Activated naive CD8-positive, alpha-beta T cell treated with anti-CD3 and anti-CD28 coated beads, Interleukin-2, amount 50 U/mL, for 24 hours (primary cell): Measurements from ENCODE around the gene SDF2.
A peak's percentile ranks its signal among the peaks of the same experiment; 100 is the strongest.

Source experiments
- ATAC-seq: fragments of 150-1000 bp; cut with Tn5 transposase; one replicate; pipeline ENCODE4 v1.10.0; 2021
- DNase-seq: peaks from one replicate; pipeline ENCODE4 v3.0.0; 2021
- H3K27ac Mint-ChIP-seq: one replicate; pipeline ENCODE4 v1.8.0; 2021; ENCODE audit warnings: mild to moderate bottlenecking, mixed read lengths
- H3K27me3 Mint-ChIP-seq: one replicate; pipeline ENCODE4 v1.8.0; 2021; ENCODE audit warnings: mixed read lengths
- H3K36me3 Mint-ChIP-seq: one replicate; pipeline ENCODE4 v1.8.0; 2021; ENCODE audit warnings: low read depth, mixed read lengths
- H3K4me1 Mint-ChIP-seq: one replicate; pipeline ENCODE4 v1.8.0; 2021; ENCODE audit warnings: mixed read lengths
- H3K4me3 Mint-ChIP-seq: one replicate; pipeline ENCODE4 v1.8.0; 2021; ENCODE audit warnings: mild to moderate bottlenecking, moderate library complexity, mixed read lengths
- H3K9me3 Mint-ChIP-seq: one replicate; pipeline ENCODE4 v1.8.0; 2021; ENCODE audit warnings: mixed read lengths

The SDF2 gene, protein sequence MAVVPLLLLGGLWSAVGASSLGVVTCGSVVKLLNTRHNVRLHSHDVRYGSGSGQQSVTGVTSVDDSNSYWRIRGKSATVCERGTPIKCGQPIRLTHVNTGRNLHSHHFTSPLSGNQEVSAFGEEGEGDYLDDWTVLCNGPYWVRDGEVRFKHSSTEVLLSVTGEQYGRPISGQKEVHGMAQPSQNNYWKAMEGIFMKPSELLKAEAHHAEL

GRCh38 chr17:28661635-28662526, at the start of gene SDF2, which contains the start of gene SUPT6H:
SDF2 (minus strand) TSS chr17:28661906; CDS start chr17:28661876, 30 bp downstream.
SUPT6H (plus strand) TSS chr17:28662205; CDS start chr17:28673402, 11,197 bp downstream.
- DNase-seq = peak; percentile 98
- no peaks in the 10 kb centered on the region for H3K27me3 Mint-ChIP-seq
- peaks cover 45% of the 10 kb centered on the region for H3K36me3 Mint-ChIP-seq
- ATAC-seq = peak; percentile 90
- peak within 1 kb of the TSS; percentile 98 for H3K27ac Mint-ChIP-seq
- no peaks in the 10 kb centered on the region for H3K9me3 Mint-ChIP-seq
- peaks cover 47% of the 10 kb centered on the region for H3K4me1 Mint-ChIP-seq
- peak within 1 kb of the TSS; percentile 97 for H3K4me3 Mint-ChIP-seq

DNA sequence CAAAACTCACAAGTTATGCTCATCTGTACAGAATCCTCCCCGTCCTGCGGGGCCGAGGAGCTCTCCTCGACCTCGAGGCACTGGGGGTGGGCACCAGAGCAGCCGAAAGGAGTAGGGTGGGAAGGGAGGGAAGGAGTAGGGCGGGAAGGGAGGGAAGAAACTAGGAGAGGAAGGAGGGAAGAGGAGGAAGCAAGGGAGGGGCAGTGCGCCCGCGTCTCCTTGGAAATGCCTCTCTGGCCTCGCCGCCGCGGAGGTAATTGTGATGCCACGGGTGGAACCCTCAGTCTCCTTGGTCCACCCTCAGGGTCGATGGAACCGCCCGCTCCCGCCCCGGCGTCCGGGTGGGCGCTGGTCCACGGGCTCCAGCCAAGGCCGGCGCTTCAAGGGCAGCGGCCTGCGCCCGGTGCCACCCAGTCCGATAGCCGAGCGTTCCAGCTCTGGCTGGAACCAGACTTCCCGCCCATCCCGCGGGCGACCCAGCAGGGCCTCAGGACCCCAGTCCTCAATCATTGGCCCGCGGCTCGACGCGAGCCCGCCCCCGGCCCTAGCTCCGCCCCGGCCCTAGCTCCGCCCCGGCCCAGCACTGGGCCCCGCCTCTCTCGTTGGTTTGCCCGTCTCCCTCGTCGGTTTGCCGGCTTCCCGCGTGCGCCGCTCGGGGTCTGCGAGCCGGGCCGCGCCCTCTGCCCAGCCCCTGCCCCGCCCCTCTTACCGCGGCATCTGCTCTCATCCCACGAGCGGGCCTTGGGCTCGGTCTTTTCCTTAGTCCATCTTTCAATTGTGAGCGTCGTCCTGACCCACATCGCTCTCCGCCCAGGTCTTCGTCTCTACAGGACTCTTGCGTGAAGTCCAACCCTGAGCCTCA, 49.4 kb upstream of the SDF2 start:
- DNase-seq (peak; percentile 95), ATAC-seq (peak; percentile 87)
- H3K36me3 Mint-ChIP-seq = peaks cover 3% of the 10 kb centered on the region
- peak overlapping the region; percentile 83 for H3K4me3 Mint-ChIP-seq
- H3K4me1 Mint-ChIP-seq = peaks cover 17% of the 10 kb centered on the region
- no peaks in the 10 kb centered on the region for H3K9me3 Mint-ChIP-seq
- peaks cover 13% of the 10 kb centered on the region for H3K27me3 Mint-ChIP-seq
- peak overlapping the region; percentile 89 for H3K27ac Mint-ChIP-seq

GRCh38 chr17:28707339-28707720, 45.6 kb upstream of the SDF2 start:
- H3K27me3 Mint-ChIP-seq = no peaks in the 10 kb centered on the region
- H3K9me3 Mint-ChIP-seq = no peaks in the 10 kb centered on the region
- no peak overlapping the region for H3K4me3 Mint-ChIP-seq
- peaks cover 14% of the 10 kb centered on the region for H3K4me1 Mint-ChIP-seq
- H3K27ac Mint-ChIP-seq = peak overlapping the region; percentile 7
- ATAC-seq (no peak), DNase-seq (no peak)
- peaks cover 12% of the 10 kb centered on the region for H3K36me3 Mint-ChIP-seq

- Mint-ChIP-seq H3K36me3 (peaks cover 15% of the 10 kb centered on the region), H3K27me3 (no peaks in the 10 kb centered on the region), H3K4me1 (peaks cover 8% of the 10 kb centered on the region), H3K4me3 (no peak overlapping the region), H3K27ac (no peak overlapping the region), H3K9me3 (no peaks in the 10 kb centered on the region)
- ATAC-seq (no peak), DNase-seq (no peak)
These were observed 45.0 kb upstream of the SDF2 start for GRCh38 chr17:28706471-28707338.

DNA sequence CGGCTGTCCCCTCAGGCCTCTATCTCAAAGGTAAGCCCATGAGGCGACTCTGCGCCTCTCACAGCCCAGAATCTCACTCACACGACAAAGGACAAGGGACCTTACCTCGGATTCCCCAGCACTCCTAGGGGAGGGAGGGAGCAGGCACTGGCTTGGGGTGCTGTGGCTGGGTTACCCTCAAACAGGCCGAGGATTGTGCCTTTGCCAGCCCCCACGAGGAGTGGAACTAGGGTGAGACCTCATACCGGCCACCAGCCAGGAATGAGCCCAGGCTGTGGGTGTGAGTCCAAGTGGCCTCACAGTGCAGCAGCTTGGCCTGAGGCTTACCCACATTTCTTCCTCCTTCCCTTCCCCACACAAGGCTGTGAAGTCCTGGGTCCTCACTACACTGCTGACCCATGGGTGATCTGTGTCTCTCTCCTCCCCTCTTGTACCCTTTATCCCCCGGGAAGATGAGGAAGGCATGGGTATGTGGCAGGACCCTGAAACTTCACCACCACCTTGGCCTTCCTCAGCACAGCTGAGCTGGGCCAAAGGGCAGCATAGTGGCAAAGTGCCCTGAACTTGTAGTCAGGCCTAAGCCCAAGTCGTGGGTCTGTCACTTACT, 44.1 kb upstream of the SDF2 start:
- Mint-ChIP-seq H3K4me3 (no peak overlapping the region), H3K36me3 (peaks cover 22% of the 10 kb centered on the region), H3K9me3 (no peaks in the 10 kb centered on the region), H3K27ac (no peak overlapping the region), H3K27me3 (no peaks in the 10 kb centered on the region), H3K4me1 (peaks cover 3% of the 10 kb centered on the region)
- ATAC-seq = no peak
- DNase-seq = no peak

DNA sequence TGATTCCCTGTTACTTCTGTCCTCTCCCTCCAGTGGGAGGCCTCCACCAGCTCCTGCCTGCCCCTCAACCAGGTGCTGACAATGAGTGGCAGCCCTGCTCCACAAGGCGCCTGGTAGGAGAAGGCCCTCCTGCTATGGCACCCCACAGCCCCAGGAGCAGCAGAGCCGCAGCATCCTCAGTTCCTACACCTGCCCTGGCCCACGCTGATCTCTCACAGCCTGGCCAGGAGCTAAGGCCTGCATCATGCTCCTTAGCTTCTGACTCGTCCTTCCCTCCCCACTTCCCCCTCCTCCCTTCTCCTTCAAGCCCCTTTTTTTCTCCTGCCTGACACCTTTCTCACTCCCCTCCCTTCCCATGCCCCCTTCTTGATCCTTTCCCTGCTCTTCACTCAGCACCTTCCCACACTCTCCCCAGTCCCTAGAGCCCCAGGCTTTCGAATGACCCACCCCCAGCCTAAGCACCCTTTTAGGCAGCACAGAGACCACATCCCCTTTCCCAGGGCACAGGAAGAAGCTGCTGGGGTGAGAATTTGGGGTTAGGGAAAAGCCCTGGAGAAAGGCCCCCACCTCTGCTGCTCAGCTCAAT, 43.5 kb upstream of the SDF2 start:
- Mint-ChIP-seq H3K27me3 (no peaks in the 10 kb centered on the region), H3K27ac (no peak overlapping the region), H3K36me3 (peaks cover 26% of the 10 kb centered on the region), H3K4me3 (no peak overlapping the region), H3K4me1 (no peaks in the 10 kb centered on the region), H3K9me3 (no peaks in the 10 kb centered on the region)
- DNase-seq (no peak), ATAC-seq (no peak)

DNA sequence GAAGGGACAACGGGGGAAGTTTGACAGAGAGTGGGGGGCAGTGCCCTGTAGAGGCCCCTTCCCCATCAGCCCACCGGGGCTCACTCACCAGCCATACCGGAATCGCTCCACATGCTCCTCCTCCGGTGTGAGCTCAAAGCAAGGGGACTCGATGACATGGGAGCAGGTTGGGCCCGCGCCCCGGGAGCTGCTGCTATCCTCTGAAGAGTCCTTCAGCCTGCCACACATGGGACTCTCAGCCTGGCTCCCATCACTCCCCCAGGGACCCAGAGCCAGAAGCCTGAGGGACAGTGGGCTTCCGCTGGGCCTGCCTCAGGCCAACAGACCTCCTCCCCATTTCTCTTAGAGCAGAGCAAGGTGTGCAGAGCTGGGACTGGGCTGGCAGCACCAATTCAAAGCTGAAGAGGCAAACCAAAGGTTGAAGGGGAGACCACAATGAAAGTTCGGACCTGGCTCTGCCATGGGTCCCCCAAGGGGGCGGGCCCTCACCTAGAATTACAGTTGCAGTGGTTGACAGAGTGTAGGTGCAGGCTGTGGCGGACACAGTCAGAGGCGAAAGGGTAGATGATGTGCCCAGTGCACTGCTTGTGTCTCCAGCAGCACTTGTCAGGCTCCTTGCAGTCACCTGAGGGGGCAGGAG, 42.6 kb upstream of the SDF2 start:
- no peaks in the 10 kb centered on the region for H3K4me1 Mint-ChIP-seq

GRCh38 chr17:28703552-28704218, 42.0 kb upstream of the SDF2 start:
- peaks cover 36% of the 10 kb centered on the region for H3K36me3 Mint-ChIP-seq
- no peak overlapping the region for H3K4me3 Mint-ChIP-seq
- ATAC-seq (no peak), DNase-seq (no peak)
- H3K27ac Mint-ChIP-seq = no peak overlapping the region
- H3K4me1 Mint-ChIP-seq = peaks cover 1% of the 10 kb centered on the region
- no peaks in the 10 kb centered on the region for H3K9me3 Mint-ChIP-seq
- H3K27me3 Mint-ChIP-seq = no peaks in the 10 kb centered on the region

More for the DNA sequence above, 42.6 kb upstream of the SDF2 start:
- DNase-seq (no peak), ATAC-seq (no peak)
- H3K36me3 Mint-ChIP-seq = peaks cover 31% of the 10 kb centered on the region
- H3K9me3 Mint-ChIP-seq = no peaks in the 10 kb centered on the region
- H3K27ac Mint-ChIP-seq = no peak overlapping the region
- no peak overlapping the region for H3K4me3 Mint-ChIP-seq
- H3K27me3 Mint-ChIP-seq = no peaks in the 10 kb centered on the region

DNA sequence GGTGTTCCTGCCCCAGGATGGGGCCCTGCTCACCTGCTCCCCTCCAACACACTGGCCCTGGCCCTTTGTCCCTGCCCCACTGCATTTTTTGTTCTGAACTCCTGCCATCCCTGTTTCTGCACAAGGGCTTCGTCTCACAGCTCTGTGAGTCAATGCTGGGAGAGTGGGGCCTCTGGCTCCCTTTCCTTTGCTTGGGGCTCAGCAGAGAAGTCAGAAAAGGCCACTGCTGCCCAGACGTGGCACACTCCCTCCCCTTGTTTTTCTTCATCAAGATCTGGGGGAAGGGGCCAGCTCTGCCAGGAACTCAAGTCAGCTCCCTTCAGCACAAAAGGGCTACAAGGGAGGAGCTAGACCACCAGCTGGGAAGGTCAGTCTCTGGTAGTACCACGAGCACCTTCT, 41.0 kb upstream of the SDF2 start:
- Mint-ChIP-seq H3K27ac (no peak overlapping the region), H3K36me3 (peaks cover 39% of the 10 kb centered on the region), H3K9me3 (no peaks in the 10 kb centered on the region), H3K4me1 (peaks cover 7% of the 10 kb centered on the region), H3K27me3 (no peaks in the 10 kb centered on the region), H3K4me3 (no peak overlapping the region)
- DNase-seq (no peak), ATAC-seq (no peak)

GRCh38 chr17:28702026-28702751, 40.5 kb upstream of the SDF2 start:
- Mint-ChIP-seq H3K4me3 (no peak overlapping the region), H3K9me3 (no peaks in the 10 kb centered on the region), H3K36me3 (peaks cover 44% of the 10 kb centered on the region), H3K27ac (peak overlapping the region; percentile 39), H3K4me1 (peaks cover 7% of the 10 kb centered on the region), H3K27me3 (no peaks in the 10 kb centered on the region)
- ATAC-seq = no peak
- no peak for DNase-seq

GRCh38 chr17:28700830-28701492, 39.3 kb upstream of the SDF2 start:
- peaks cover 54% of the 10 kb centered on the region for H3K36me3 Mint-ChIP-seq

More at GRCh38 chr17:28700830-28701492, 39.3 kb upstream of the SDF2 start:
- Mint-ChIP-seq H3K4me3 (no peak overlapping the region), H3K27ac (no peak overlapping the region), H3K27me3 (no peaks in the 10 kb centered on the region), H3K9me3 (no peaks in the 10 kb centered on the region), H3K4me1 (peaks cover 7% of the 10 kb centered on the region)
- no peak for DNase-seq
- no peak for ATAC-seq
